GM12892 (cell line): ENCODE results near the gene ATRNL1.

ENCODE experiments used
- POLR2A ChIP-seq: IDR thresholded peaks from 2 replicates; pipeline ENCODE4 v1.6.1; 2011; ENCODE audit warnings: low read depth, low read length, control low read depth
- POLR2AphosphoS5 ChIP-seq: IDR thresholded peaks from 2 replicates; pipeline ENCODE4 v1.6.1; 2011; ENCODE audit warnings: low read depth, low read length, control low read depth
- TAF1 ChIP-seq: IDR thresholded peaks from 2 replicates; pipeline ENCODE4 v1.6.1; 2011; ENCODE audit warnings: low read depth, mild to moderate bottlenecking, control low read depth, low read length, borderline replicate concordance

- TF ChIP-seq POLR2A (no peak), POLR2AphosphoS5 (no peak), TAF1 (no peak)
Observed at GRCh38 chr10:115659616-115660015, 566.5 kb downstream of the ATRNL1 start.
